Measurements from ENCODE around the gene PRPF8. TPM values are rescaled to one million over a fixed set of nuclear protein-coding genes. Genes with fewer than 3 reads are reported as not detected.

PRPF8 gene
- total and polyA plus RNA-seq, 2 of the 13 experiments (the other 11 are each of a cell fraction or from before 2014, with no cell fraction given) = 112 to 179 TPM

GRCh38 chr17:1727258-1727789 lies 42.7 kb upstream of the PRPF8 start (continued):
- TF ChIP-seq ZNF362 (CRISPR knock-in tag; IDR thresholded peaks at IDR 0.05; ENCODE audit: borderline replicate concordance) = no peak
- no peak for TF ChIP-seq HCFC1 (IDR thresholded peaks at IDR 0.05; ENCODE audit: low read depth, low read length)
- TF ChIP-seq HNRNPL (IDR thresholded peaks at IDR 0.05; ENCODE audit: low read depth, low read length) = 0 out of 2 replicates have a peak, but pooled peaks have one; percentile 45
- no peak for TF ChIP-seq SP5 (CRISPR knock-in tag; IDR thresholded peaks at IDR 0.05; ENCODE audit: borderline replicate concordance, low read depth)
- TF ChIP-seq ZKSCAN5 (CRISPR knock-in tag; IDR thresholded peaks at IDR 0.05) = no peak
- TF ChIP-seq ATF7 (IDR thresholded peaks at IDR 0.05) = no peak
- no peak for TF ChIP-seq ATF7 (CRISPR knock-in tag; IDR thresholded peaks at IDR 0.05)

DNA sequence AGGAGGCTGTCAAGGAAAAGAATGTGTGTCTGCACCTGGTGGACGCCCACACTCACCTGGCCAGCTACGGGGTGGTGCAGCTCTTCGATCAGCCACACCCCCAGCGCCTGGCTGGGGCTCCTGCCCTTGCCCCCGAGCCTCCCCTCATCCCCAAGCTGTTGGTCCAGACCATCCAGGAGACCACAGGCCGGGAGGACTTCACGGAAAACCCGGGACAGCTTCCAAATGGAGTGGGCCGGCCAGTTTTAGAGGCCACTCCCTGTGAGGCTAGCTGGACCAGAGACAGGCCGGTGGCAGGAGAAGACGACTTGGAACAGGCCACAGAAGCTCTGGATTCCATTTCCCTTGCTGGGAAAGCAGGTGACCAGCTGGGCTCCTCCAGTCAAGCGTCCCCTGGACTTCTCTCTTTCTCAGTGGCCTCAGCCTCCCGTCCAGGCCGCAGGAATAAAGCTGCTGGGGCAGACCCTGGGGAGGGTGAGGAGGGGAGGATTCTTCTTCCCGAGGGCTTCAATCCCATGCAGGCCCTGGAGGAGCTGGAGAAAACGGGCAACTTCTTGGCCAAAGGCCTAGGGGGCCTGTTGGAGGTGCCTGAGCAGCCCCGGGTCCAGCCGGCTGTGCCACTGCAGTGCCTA lies 42.1 kb upstream of the PRPF8 start:
- H3K4me2 ChIP-seq (ENCODE audit: low read depth, low read length) = no peak overlapping the region
- no peak for DNase-seq (ENCODE audit: low spot score)
- no peak overlapping the region for H2AFZ ChIP-seq (ENCODE audit: low read length)
- H3K27me3 ChIP-seq (ENCODE audit: control insufficient read depth in 1 of 2, insufficient read depth in 2 of 2, low read length in 2 of 2) = no peaks in the 10 kb centered on the region
- no peak overlapping the region for H3K27ac ChIP-seq (ENCODE audit: extremely low read length, insufficient read depth, low read length)
- ChIA-PET CTCF (ENCODE audit: low intra/inter-chr PET ratio, low total read pairs) (no interaction called here), POLR2A (interaction anchor here (1.0 to 17.5 kb wide), 7 partner anchors 10 to 139 kb away, joined by 3 to 299 read pairs (median 48); partner anchors contain the start of genes SERPINF1 and SERPINF2)
- H3K9me3 ChIP-seq (ENCODE audit: low read length) = no peaks in the 10 kb centered on the region
- in situ Hi-C loops (cut with HindIII; ENCODE audit: extremely low pct_ligation_motif_present, low pct_unique_long_range_greater_than_20kb) (no loop called here), intact Hi-C loops (cut with micrococcal nuclease; ENCODE audit: unreplicated experiment) (no loop called here)
- peaks cover 54% of the 10 kb centered on the region for H3K4me1 ChIP-seq (ENCODE audit: insufficient read depth, low read length)
- WGBS (ENCODE audit: low lambda C conversion rate) = 94% methylated on average over 13 of the region's 18 CpGs
- H3K4me3 ChIP-seq (replicated peaks in 1 of 3; ENCODE audit: insufficient read depth in 1 of 3, low read depth in 2 of 3, low read length in 3 of 3) = no peak overlapping the region
- no peak for FAIRE-seq
- TF ChIP-seq SMARCC2 (IDR thresholded peaks at IDR 0.05) = no peak
- no peak for TF ChIP-seq CENPBD1 (CRISPR knock-in tag; IDR thresholded peaks at IDR 0.05; ENCODE audit: borderline replicate concordance, low read depth)
- TF ChIP-seq, protein P1, sequence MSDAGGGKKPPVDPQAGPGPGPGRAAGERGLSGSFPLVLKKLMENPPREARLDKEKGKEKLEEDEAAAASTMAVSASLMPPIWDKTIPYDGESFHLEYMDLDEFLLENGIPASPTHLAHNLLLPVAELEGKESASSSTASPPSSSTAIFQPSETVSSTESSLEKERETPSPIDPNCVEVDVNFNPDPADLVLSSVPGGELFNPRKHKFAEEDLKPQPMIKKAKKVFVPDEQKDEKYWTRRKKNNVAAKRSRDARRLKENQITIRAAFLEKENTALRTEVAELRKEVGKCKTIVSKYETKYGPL (CRISPR knock-in tag; IDR thresholded peaks at IDR 0.05) = no peak
- no peak for TF ChIP-seq SNAPC4 (CRISPR knock-in tag; IDR thresholded peaks at IDR 0.05)
- no peak for TF ChIP-seq MAFG (CRISPR knock-in tag; IDR thresholded peaks at IDR 0.05)
- TF ChIP-seq SNRNP70 (IDR thresholded peaks at IDR 0.05; ENCODE audit: low read depth, low read length) = no peak
- no peak for TF ChIP-seq ZNF225 (CRISPR knock-in tag; IDR thresholded peaks at IDR 0.05)
- TF ChIP-seq ZSCAN12 (CRISPR knock-in tag; IDR thresholded peaks at IDR 0.05) = no peak
- no peaks in the 10 kb centered on the region for H4K20me1 ChIP-seq (ENCODE audit: insufficient read depth, low read length)
- no peak overlapping the region for H3K9ac ChIP-seq (ENCODE audit: insufficient read depth, low read depth, low read length)
- peaks cover 0 to 1% of the 10 kb centered on the region in 2 experiments; a peak in 2 of 5 replicates for H3K36me3 ChIP-seq (replicated peaks in 1 of 2; ENCODE audit: control insufficient read depth in 1 of 2, insufficient read depth in 2 of 2, low read length in 2 of 2)
- BruUV-seq (replicated peaks) = no TSS peak
- peaks cover 23% of the 10 kb centered on the region for H3K79me2 ChIP-seq (ENCODE audit: insufficient read depth, low read length)
- ATAC-seq = no peak
